RPMI7951 (cell line): ENCODE data around the gene SETDB1. TPM values are rescaled to one million over a fixed set of nuclear protein-coding genes. Genes with fewer than 3 reads are reported as not detected.
"Not testable (repeated sequence)": the region's sequence is repeated elsewhere in the genome, so short reads cannot be mapped to it uniquely, and the experiment has no call there.

Experiments used
- DNase-seq: peaks from one replicate; pipeline ENCODE4 v3.0.0-alpha.2; 2012; ENCODE audit warnings: low read depth
- total RNA-seq: library from RNA; depleted of rRNA; stranded (reverse); fragments of >200 nt; shearing (Covaris generic); gene quantifications from 2 replicates; pipeline ENCODE4 v1.2.3, GENCODE V29; 2014

Gene SETDB1
- total RNA-seq, 1 experiment from 2014 or later, result 21.0 TPM

DNA sequence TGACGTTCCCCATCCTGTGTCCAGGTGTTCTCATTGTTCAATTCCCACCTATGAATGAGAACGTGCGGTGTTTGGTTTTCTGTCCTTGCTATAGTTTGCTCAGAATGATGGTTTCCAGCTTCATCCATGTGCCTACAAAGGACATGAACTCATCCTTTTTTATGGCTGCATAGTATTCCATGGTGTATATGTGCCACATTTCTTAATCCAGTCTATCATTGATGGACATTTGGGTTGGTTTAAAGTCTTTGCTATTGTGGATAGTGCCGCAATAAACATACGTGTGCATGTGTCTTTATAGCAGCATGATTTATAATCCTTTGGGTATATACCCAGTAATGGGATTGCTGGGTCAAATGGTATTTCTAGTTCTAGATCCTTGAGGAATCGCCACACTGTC, 2.6 kb downstream of the SETDB1 start:
- not testable (repeated sequence) for DNase-seq

DNA sequence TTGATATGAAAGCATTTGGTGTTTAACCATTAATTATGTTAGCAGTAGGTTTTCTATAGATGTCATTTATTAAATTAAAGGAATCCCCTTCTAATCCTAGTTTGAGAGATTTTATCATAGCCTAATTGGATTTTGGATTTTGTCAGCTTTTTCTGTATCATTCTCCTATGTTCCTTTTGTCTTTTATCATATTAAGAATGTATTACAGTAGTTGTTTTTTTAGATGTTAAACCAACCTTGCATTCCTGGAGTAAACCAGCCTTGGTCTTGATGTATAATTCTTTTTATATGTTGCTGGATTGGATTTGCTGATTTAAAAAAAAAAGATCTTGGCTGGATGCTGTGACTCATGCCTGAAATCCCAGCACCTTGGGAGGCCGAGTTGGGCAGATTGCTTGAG, 5.6 kb downstream of the SETDB1 start:
- DNase-seq, result peak; percentile 24

DNA sequence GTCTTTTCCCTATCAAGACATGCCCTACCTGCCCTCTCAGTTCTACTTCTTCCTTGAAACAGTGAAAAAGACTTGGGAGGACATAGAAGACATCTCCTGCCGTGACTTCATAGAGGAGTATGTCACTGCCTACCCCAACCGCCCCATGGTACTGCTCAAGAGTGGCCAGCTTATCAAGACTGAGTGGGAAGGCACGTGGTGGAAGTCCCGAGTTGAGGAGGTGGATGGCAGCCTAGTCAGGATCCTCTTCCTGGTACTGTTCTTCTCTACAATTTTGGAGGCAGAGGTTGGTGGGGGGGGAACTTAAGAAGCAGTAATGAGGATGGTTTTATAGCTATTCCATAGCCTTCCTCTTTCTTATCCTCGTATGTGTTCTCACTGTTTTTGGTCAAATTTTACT, 18.7 kb downstream of the SETDB1 start:
- DNase-seq, result no peak

DNA sequence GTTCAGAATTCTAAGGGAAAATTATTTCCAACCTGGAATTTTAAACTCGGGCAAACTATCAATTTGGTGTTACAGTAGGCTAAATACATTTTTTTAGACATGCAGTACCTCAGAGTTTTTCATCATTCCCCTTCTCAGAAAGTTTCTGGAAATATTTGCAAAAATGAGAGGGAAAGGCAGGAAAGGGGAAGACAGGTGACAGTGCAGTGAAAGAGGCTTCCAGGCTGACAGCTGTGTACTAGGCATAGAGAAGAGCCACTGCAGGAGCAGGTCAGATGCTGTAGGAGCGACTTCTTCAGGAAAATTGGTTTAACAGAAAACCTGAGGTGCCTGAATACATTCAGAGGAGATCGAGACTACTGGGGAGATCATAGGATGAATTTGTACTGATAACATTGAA, 28.5 kb downstream of the SETDB1 start:
- DNase-seq, result no peak

DNA sequence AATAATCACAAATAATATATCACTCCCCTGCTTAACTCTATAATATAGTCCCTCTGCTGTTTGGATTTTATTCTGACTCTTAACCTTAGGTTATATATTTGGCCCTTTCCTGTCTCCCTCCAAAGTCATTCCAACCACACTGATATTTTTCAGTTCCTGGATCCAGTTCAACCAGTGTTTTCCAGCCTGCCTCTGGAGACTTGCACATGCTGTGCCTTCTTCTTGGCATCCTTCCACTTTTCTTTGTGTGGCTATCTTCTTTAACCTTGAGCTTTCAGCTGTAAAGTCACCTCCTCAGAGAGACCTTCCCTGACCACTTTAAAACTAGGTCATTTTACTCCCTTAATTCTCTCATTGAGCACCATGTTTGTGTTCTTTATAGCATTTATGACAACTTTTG, 29.1 kb downstream of the SETDB1 start:
- no peak for DNase-seq

DNA sequence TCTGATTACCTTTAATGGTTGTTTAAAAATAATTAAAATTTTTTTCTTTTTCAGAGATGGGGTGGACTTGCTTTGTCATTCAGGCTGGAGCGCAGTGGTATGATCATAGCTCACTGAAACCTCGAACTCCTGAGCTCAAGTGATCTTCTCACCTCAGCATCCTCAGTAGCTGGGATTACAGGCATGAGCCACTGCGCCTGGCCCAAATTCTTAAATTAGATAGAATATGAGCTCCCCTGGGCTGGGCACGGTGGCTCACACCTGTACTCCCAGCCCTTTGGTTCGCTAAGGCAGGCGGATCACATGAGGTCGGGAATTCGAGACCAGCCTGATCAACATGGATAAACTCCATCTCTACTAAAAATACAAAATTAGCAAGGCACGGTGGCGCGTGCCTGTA, 31.5 kb downstream of the SETDB1 start:
- DNase-seq, result no peak

DNA sequence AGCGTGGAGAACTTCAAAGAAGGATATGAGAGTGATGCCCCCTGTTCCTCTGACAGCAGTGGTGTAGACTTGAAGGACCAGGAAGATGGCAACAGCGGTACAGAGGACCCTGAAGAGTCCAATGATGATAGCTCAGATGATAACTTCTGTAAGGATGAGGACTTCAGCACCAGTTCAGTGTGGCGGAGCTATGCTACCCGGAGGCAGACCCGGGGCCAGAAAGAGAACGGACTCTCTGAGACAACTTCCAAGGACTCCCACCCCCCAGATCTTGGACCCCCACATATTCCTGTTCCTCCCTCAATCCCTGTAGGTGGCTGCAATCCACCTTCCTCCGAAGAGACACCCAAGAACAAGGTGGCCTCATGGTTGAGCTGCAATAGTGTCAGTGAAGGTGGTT, 34.5 kb downstream of the SETDB1 start:
- DNase-seq, result no peak

DNA sequence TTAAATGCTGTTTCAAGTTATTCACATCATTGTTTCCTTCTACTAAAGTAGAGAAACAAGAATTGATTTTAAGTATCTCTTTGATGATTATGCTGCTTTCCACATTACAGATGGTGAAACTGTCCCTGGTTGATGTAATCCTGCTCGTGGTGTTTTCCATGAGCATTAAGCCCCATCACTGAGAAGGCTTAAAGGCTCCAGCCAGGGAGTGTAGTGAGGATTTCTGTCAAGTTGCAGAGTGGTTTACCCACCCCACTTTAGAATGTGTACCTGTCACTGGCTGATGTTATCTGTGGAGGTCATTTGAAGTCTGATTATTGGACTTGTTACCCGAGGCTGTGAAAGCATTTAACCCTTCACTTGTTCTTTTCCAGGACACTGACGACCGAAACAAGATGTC, 35.6 kb downstream of the SETDB1 start:
- DNase-seq, result no peak

DNA sequence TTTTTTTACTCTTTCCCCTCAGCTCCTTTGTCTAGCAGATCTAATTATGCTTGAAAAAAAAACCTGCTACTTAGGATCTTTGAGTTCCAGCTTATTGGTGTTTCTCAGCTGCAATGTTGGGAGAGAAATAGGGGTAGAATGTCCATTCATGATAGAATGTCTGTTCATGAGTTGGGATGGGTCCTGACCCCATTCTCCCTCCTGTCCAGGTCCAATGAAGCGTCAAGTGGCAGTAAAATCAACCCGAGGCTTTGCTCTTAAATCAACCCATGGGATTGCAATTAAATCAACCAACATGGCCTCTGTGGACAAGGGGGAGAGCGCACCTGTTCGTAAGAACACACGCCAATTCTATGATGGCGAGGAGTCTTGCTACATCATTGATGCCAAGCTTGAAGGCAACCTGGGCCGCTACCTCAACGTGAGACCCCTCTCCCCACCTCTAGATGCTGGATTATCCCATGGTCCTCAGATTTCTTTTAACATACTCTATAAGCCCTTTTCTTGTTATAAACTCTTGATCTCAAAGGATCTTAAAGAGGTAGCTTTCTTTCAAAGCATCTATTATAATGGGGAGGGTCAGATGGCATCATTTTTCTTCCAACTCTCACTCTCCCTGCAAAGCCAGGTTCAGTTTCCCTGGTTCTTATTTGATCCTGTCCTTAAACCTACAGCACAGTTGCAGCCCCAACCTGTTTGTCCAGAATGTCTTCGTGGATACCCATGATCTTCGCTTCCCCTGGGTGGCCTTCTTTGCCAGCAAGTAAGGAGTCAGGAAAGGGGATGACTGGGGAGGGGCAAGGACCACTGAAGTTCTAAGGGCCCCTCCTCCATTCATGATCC, 37.4 kb downstream of the SETDB1 start:
- no peak for DNase-seq

DNA sequence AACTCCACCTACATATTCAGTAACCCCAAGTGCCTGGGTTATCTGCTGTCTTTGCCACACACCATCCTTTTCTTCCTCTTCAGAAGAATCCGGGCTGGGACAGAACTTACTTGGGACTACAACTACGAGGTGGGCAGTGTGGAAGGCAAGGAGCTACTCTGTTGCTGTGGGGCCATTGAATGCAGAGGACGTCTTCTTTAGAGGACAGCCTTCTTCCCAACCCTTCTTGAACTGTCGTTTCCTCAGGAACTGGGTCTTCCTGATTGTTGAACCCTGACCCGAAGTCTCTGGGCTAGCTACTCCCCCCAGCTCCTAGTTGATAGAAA, 38.0 kb downstream of the SETDB1 start:
- no peak for DNase-seq

DNA sequence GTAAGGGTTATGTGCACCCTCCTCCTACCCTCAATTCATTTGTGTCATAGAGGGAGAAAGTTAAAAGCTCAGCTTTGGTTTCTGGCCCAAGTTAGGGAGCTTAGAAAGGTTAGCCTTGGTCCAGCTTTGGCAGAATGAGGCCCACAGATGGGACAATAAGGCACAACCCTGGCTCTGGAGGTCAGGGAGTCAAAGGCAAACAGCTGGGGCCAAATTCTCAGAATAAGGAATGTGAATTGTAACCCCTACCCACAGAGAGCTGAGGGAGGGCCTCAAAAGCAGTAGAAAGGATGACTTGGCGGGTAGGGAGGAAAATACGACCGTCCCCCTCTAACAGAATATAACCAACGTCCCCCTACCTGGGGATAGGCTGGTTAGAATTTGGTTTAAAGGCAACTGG, 39.4 kb downstream of the SETDB1 start:
- no peak for DNase-seq

DNA sequence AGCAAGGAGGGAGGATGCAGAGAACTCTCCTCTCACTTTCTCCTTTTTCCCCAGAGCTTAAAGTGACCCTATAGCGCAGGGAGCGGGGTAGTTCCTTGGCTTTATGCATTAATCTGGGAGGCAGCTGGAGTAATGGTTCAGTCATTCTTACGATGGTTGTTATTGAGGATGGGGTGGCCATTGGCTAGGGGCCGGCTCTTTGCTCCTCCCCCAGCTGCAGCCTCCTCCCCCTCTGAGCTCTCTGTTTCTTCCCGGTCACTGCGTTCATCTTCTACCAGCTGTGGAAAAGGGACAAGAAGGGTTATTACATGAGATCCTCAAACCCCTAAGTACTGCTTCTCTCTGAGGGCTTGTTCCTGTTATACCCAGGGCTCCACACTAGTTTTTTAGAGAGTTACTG, 39.8 kb downstream of the SETDB1 start:
- DNase-seq, result no peak

DNA sequence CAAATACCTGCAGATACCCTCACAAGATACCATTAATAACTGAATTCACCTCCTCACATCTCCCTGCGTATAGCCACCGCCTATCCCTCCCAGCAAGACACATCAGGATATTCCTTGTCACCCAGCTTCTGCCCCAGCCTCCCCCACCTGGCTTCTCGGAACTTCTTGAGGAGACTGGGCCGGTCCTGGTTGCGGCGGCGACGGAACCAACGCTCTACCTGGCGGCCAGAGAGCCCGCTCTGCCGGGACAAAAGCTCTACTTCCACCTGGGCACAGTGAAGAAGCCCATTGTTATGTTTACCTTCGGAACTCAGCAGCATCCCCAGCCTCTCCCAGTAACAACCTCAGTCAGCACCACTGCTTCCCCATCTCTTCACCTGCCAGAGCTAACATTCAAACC, 41.8 kb downstream of the SETDB1 start:
- no peak for DNase-seq

DNA sequence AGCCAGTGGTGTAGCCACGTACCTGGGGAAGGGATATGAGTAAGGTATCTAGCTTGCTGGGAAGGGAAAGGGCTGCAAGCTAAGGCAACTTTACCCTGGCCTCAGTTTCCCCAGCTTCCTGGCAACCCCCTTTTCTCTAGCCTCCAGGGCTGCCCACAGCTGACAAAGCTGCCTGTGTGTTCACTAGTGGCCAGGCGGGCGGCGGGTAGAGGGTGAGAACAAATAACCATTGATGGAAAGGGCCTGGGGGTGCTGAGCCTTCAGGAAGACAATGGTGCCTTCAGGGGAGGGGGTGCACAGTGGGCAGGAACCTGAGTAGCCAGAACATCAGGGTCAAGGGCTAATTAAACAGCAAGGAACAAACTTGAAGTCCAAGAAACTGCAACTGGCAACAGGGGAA, 42.3 kb downstream of the SETDB1 start:
- DNase-seq, result no peak

DNA sequence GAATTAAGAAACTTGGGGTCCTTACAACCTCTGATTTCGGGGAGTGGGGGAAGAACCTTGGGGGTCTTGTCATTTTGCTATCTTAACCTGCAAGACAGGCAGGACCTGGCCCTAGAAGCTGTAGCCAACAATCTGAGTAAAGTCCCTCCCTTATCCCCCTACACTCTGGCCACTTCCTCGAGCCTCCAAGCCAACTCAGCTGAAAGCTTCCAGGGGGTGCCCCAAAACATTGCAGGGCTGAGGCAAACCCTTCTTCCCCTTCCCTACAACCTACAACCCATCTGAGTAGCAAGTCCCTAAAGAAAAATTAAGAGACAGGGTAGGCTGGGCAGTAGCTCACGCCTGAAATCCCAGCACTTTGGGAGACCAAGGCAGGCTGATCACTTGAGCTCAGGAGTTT, 43.5 kb downstream of the SETDB1 start:
- no peak for DNase-seq

DNA sequence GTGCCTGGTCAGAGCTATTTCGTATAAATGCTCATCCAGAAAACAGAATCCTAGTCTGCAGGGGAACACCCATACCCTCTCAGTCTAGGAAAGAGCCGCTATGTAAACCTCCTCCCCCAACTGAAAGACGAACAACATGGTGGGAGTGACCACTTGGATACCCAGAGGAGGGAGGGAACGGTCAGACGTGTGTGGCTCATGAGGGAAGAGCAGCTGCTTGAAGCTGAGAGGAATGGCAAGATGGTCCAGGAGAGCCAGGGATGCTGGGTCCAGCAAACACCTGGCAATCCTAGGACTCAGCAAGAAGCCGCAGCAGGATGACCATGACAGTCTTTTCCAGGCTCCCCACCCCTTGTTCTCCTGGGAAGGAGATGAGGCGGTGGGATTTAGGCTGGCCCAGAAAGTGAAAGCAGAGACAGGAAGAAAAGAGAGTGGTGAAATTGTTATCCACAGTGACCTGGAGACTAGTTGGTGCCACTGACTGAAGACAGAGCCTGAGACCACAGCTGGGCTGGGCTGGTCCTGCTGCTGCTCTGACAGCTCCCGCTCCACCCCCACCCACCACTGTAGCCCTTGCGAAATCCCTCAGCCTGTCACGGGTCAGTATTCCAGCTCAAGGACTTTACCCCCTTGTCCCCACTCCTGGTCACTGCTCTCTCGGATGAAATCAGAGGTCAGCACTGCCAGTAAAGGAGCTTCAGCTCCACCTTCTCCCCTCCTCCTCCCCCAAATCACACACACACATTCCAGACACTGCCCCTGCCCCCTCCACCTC, 44.8 kb downstream of the SETDB1 start:
- DNase-seq, result peak; percentile 37

DNA sequence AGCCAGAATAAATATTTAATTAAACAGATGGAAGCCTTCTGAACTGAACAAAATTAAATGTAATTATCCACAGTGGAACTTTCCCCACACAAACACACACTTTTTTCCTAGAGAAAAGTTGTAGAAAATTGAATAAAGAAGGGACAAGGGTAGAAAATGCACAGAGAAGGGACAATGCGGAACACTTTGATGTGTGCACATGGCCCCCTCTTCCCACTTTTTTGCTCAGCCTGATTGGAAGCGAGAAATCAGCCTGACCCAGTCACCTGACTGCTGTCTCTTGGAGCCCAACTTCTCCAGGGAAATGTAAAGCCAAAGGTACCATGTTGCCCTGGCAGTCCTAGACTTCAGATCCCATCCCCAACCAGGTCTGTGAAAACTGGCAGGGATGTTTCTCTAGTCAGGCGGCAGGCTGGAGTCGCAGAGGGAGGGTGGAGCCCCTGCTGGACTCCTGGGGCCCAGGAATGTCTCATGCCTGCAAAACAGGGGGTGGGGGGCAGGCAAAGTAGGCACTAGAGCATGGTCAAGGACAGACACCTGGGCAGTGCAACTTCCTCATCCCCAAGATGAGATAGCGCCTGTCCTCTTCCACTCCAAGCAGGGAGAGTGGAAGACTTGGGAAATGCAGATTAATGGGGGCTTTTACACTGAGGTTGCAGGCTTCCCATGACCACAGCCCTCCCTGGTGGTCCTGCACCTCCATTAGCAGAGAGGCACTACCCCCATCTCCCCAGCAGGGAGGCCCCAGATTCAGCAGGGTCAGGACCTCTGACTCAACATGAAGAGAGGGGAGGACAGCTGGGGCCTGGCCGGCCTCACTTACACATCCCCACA, 45.6 kb downstream of the SETDB1 start:
- DNase-seq, result peak; percentile 21

DNA sequence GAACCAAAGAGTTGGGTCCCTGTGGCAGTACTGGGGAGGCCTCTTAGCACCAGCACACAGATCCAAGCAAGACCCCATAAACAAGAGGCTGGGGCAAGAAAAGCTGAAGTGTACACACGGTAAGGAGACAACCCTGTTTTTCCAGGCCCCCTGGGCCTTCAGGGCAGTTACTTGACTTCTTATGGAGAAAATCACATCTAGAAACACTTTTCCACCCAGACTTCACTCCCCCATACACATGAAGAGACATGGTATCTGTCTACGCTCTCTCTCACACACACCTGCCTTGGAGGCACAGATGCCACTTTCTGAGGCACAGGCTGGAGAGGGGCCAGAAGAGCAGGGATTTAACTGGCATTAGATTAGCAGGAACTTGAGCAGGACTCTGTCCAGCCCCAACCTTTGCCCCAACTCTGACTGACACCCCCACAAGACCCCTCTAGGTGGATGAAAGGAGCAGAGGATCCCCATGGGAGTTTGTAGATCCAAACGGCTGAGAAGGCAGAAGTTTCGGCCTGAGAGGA, 46.3 kb downstream of the SETDB1 start:
- no peak for DNase-seq

DNA sequence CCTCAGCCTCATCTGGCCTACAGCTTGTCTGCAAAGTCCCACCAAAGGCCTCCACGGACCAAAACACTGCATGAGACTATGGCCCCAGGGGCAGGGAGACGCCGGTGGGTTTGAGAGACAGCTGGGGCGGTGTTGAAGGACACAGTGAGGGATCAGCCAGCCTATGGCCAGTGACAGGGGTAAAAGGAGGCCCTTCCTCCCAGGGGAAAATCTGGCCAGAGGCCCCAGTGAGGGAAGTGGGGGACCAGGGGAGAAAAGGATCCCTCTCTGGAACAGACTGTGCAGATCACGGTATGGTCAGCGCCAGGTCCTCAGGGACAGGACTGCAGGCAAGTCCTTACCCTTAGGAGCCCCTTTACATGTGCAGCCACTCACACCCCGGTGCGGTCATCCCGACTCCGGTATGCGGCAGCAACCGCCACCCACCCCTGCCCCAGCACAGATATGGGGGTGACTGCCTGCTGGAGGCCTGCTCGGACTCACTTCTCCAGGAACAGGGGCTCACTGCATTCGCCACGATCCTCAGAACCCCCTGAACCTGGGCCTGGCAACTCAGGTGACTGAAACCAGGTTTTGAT, 47.2 kb downstream of the SETDB1 start:
- DNase-seq, result peak; percentile 19

DNA sequence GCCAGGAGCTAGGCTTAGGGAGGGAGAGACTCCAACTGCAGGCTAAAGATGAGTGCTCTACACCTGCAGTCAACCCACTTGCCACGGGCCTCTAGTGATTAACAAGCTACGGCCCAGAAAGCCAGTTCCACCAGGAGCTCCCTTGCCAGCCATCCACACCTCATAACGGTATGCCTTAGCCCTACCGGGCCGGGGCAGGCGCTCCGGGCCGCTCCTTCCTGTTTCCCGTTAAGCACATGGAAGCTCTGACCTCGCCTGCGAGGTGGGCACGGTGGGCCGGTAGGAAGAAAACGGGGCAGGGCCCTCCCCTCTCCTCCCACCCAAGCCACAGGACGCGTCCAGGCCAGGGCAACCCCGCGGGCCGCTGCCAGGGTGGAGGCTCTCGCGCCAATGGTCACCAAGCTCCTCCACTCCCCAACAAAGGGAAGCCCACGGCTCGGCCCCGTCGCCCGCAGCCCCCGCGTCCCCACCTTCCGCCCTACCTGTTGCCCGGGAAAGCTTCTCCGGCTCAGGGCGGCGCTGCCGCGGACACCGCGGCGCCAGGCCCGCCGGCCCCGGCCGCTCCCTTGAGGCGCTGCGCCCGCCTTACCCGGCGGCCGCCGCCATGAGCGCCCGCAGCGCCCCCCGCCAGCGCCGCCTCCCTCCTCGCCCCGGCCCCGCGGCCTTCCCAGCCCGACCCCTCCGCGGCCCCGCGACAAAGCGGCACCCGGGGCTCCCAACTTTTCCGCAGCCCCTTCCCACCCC, 47.8 kb downstream of the SETDB1 start:
- DNase-seq, result peak; percentile 13
